ENCODE data around the gene DHRS3. TPM values are rescaled to one million over a fixed set of nuclear protein-coding genes. Genes with fewer than 3 reads are reported as not detected.

DHRS3 gene
- total and polyA plus RNA-seq, 10 of the 15 experiments (the other 5 are each of a cell fraction or from before 2014, with no cell fraction given), result 0.23 to 29.7 (median 1.2) TPM

DNA sequence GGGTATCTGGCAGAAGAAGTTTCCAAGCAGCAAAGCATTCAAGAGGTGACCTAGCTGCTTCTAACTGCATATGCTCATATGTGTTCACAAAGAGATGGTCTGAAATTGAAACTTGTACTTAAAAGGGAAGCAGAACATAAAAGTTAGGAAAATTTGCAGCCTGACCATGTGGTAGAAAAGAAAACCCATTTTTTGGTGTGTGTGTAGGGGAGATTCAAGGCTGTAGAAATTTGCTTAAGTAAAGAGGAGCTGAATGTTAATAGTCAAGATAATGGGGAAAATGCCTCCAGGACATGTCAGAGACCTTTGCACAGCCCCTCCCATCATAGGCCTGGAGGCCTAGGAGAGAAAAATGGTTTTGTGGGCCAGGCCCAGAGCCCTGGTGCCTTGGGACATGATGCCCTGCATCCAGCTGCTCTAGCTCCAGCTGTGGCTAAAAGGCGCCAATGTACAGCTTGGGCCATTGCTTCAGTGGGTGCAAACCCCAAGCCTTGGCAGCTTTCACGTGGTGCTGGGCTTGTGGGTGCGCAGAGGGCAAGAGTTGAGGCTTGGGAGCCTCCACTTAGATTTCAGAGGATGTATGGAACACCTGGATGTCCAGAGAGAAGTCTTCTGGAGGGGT is 54.9 kb downstream of the DHRS3 start:
- POLR2A ChIA-PET, result interaction anchor here (0.6 kb wide), 1 partner anchor 231 kb away, joined by 8 read pairs; no protein-coding TSS in a partner anchor
- intact Hi-C loops (cut with micrococcal nuclease; ENCODE audit: unreplicated experiment), result no loop called here
- H3K27me3 ChIP-seq (replicated peaks in 1 of 2; ENCODE audit: control insufficient read depth in 2 of 2, insufficient read depth in 2 of 2, low read length in 1 of 2), result no peaks in the 10 kb centered on the region
- 27% methylated on average over 3 of the region's 3 CpGs for WGBS (ENCODE audit: insufficient coverage, insufficient replicate concordance, low lambda C conversion rate, missing lambda C conversion rate)
- H3K36me3 ChIP-seq (ENCODE audit: control insufficient read depth in 2 of 2, insufficient read depth in 2 of 2, low read length in 1 of 2), result no peaks in the 10 kb centered on the region
- H3K4me3 ChIP-seq, result no peak overlapping the region
- H4K20me1 ChIP-seq (ENCODE audit: control insufficient read depth, insufficient read depth), result no peaks in the 10 kb centered on the region
- CTCF ChIA-PET, result no interaction called here
- no peaks in the 10 kb centered on the region for H3K79me2 ChIP-seq (ENCODE audit: control insufficient read depth, insufficient read depth, low read length)
- SMC1A ChIA-PET (ENCODE audit: uncharacterized antibody, unreplicated experiment), result no interaction called here
- H3K9ac ChIP-seq (ENCODE audit: control insufficient read depth, insufficient read depth, low read length), result no peak overlapping the region
- in situ Hi-C loops (cut with MboI), result no loop called here
- no peak overlapping the region for H3K4me2 ChIP-seq (ENCODE audit: control insufficient read depth, insufficient read depth)
- H3K4me1 ChIP-seq (ENCODE audit: control insufficient read depth, insufficient read depth, low read length), result no peaks in the 10 kb centered on the region
- ATAC-seq, result no peak
- BruUV-seq (replicated peaks), result no TSS peak
- H2AFZ ChIP-seq (ENCODE audit: control insufficient read depth, low read depth, low read length), result no peak overlapping the region
- TF ChIP-seq, protein P1, sequence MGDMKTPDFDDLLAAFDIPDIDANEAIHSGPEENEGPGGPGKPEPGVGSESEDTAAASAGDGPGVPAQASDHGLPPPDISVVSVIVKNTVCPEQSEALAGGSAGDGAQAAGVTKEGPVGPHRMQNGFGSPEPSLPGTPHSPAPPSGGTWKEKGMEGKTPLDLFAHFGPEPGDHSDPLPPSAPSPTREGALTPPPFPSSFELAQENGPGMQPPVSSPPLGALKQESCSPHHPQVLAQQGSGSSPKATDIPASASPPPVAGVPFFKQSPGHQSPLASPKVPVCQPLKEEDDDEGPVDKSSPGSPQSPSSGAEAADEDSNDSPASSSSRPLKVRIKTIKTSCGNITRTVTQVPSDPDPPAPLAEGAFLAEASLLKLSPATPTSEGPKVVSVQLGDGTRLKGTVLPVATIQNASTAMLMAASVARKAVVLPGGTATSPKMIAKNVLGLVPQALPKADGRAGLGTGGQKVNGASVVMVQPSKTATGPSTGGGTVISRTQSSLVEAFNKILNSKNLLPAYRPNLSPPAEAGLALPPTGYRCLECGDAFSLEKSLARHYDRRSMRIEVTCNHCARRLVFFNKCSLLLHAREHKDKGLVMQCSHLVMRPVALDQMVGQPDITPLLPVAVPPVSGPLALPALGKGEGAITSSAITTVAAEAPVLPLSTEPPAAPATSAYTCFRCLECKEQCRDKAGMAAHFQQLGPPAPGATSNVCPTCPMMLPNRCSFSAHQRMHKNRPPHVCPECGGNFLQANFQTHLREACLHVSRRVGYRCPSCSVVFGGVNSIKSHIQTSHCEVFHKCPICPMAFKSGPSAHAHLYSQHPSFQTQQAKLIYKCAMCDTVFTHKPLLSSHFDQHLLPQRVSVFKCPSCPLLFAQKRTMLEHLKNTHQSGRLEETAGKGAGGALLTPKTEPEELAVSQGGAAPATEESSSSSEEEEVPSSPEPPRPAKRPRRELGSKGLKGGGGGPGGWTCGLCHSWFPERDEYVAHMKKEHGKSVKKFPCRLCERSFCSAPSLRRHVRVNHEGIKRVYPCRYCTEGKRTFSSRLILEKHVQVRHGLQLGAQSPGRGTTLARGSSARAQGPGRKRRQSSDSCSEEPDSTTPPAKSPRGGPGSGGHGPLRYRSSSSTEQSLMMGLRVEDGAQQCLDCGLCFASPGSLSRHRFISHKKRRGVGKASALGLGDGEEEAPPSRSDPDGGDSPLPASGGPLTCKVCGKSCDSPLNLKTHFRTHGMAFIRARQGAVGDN (IDR thresholded peaks at IDR 0.05), result no peak
- TF ChIP-seq DPF2 (IDR thresholded peaks at IDR 0.05), result no peak
- TF ChIP-seq WRNIP1 (IDR thresholded peaks at IDR 0.05; ENCODE audit: borderline replicate concordance, low read depth, low read length), result no peak
- TF ChIP-seq POLR2AphosphoS5 (IDR thresholded peaks at IDR 0.05; ENCODE audit: low read length), result no peak
- TF ChIP-seq RAD21 (IDR thresholded peaks at IDR 0.05; ENCODE audit: insufficient read depth, low read depth, low read length), result no peak
- TF ChIP-seq SMAD5 (IDR thresholded peaks at IDR 0.05; ENCODE audit: low read depth), result no peak
- no peak for TF ChIP-seq JUND (IDR thresholded peaks at IDR 0.05; ENCODE audit: low read depth, low read length)
- TF ChIP-seq ZSCAN29 (IDR thresholded peaks at IDR 0.05), result no peak
- TF ChIP-seq, protein P2, sequence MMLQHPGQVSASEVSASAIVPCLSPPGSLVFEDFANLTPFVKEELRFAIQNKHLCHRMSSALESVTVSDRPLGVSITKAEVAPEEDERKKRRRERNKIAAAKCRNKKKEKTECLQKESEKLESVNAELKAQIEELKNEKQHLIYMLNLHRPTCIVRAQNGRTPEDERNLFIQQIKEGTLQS (IDR thresholded peaks at IDR 0.05; ENCODE audit: borderline replicate concordance, extremely low read depth, low read depth, low read length), result no peak
- no peak for TF ChIP-seq ZNF274 (IDR thresholded peaks at IDR 0.05; ENCODE audit: insufficient read depth, insufficient read length)
- TF ChIP-seq HDAC2 (IDR thresholded peaks at IDR 0.05), result no peak
- no peak for TF ChIP-seq JUNB (IDR thresholded peaks at IDR 0.05)
- TF ChIP-seq TCF7 (IDR thresholded peaks at IDR 0.05; ENCODE audit: borderline replicate concordance), result no peak
- no peak for TF ChIP-seq NFYB (IDR thresholded peaks at IDR 0.05; ENCODE audit: insufficient read depth, low read depth, low read length)
- TF ChIP-seq, protein P3, sequence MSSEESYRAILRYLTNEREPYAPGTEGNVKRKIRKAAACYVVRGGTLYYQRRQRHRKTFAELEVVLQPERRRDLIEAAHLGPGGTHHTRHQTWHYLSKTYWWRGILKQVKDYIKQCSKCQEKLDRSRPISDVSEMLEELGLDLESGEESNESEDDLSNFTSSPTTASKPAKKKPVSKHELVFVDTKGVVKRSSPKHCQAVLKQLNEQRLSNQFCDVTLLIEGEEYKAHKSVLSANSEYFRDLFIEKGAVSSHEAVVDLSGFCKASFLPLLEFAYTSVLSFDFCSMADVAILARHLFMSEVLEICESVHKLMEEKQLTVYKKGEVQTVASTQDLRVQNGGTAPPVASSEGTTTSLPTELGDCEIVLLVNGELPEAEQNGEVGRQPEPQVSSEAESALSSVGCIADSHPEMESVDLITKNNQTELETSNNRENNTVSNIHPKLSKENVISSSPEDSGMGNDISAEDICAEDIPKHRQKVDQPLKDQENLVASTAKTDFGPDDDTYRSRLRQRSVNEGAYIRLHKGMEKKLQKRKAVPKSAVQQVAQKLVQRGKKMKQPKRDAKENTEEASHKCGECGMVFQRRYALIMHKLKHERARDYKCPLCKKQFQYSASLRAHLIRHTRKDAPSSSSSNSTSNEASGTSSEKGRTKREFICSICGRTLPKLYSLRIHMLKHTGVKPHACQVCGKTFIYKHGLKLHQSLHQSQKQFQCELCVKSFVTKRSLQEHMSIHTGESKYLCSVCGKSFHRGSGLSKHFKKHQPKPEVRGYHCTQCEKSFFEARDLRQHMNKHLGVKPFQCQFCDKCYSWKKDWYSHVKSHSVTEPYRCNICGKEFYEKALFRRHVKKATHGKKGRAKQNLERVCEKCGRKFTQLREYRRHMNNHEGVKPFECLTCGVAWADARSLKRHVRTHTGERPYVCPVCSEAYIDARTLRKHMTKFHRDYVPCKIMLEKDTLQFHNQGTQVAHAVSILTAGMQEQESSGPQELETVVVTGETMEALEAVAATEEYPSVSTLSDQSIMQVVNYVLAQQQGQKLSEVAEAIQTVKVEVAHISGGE (CRISPR knock-in tag; IDR thresholded peaks at IDR 0.05), result no peak
- TF ChIP-seq POU2F2 (IDR thresholded peaks at IDR 0.05; ENCODE audit: borderline replicate concordance, low read depth, low read length), result no peak
- TF ChIP-seq SIN3A (IDR thresholded peaks at IDR 0.05; ENCODE audit: low read depth, low read length), result no peak
- TF ChIP-seq TAF1 (IDR thresholded peaks at IDR 0.05; ENCODE audit: borderline replicate concordance, low read depth, low read length), result no peak
- no peak for TF ChIP-seq NR2C1 (IDR thresholded peaks at IDR 0.05)
- no peak for DNase-seq (ENCODE audit: low read depth, low spot score)
- FAIRE-seq, result no peak
- H3K9me3 ChIP-seq (replicated peaks; ENCODE audit: control insufficient read depth, insufficient read depth, low read length), result peaks cover 20% of the 10 kb centered on the region; the same call in 2 of the 3 replicates
- H3K27ac ChIP-seq (ENCODE audit: control insufficient read depth, insufficient read depth), result no peak overlapping the region
- RAD21 ChIA-PET (ENCODE audit: unreplicated experiment), result no interaction called here
